Left ventricle myocardium inferior (tissue), 1 donor: ENCODE measurements around the gene HPCAL1. TPM values are rescaled to one million over a fixed set of nuclear protein-coding genes. Genes with fewer than 3 reads are reported as not detected.

Experiments
- DNase-seq: peaks from one replicate; pipeline ENCODE4 v3.0.0-alpha.2; 2020
- H3K27ac ChIP-seq: fragments of 200-600 bp; replicated peaks from 2 replicates; pipeline ENCODE4 v1.8.0; 2021
- H3K27me3 ChIP-seq: fragments of 200-600 bp; 2 replicates; pipeline ENCODE4 v1.8.0; 2021; ENCODE audit warnings: low read depth
- H3K36me3 ChIP-seq: fragments of 200-600 bp; 2 replicates; pipeline ENCODE4 v1.8.0; 2021
- H3K4me1 ChIP-seq: fragments of 200-600 bp; 2 replicates; pipeline ENCODE4 v1.8.0; 2021
- H3K4me3 ChIP-seq: fragments of 200-600 bp; 2 replicates; pipeline ENCODE4 v1.8.0; 2021; ENCODE audit warnings: mild to moderate bottlenecking, moderate library complexity
- H3K9me3 ChIP-seq: fragments of 200-600 bp; replicated peaks from 2 replicates; pipeline ENCODE4 v1.8.0; 2021
- CTCF ChIP-seq: fragments of 200-600 bp; IDR thresholded peaks from 2 replicates; pipeline ENCODE4 v1.8.0; 2021; ENCODE audit warnings: antibody characterized with exemption, mild to moderate bottlenecking, borderline replicate concordance
- intact Hi-C: fragments of 100-400 bp; cut with micrococcal nuclease; formaldehyde crosslinking; loops from one replicate; pipeline ENCODE4 v1.11.0; 2022
- total RNA-seq: library from RNA; stranded (reverse); fragmentation: NEBNext Ultra II Directional; extraction: Animal tissue kit (Norgen Biotek cat#: 25700); gene quantifications from one replicate; pipeline ENCODE4 v1.2.1, GENCODE V29; 2021
- donor health status: DM: no; HTN: yes; CAD: no; lungs with severe emphysema.

The HPCAL1 gene
- total RNA-seq, 1 donor from 2014 or later: 29.4 TPM

- Histone ChIP-seq H3K4me3 (no peak overlapping the region), H3K27me3 (no peaks in the 10 kb centered on the region), H3K4me1 (peaks cover 44% of the 10 kb centered on the region), H3K27ac (no peak overlapping the region), H3K9me3 (no peaks in the 10 kb centered on the region), H3K36me3 (no peaks in the 10 kb centered on the region)
- no peak for DNase-seq
- intact Hi-C loops: no loop called here
- TF ChIP-seq CTCF: no peak
These were observed 61.3 kb downstream of the HPCAL1 start for GRCh38 chr2:10363861-10364610.

- H3K27me3 ChIP-seq: no peaks in the 10 kb centered on the region
- TF ChIP-seq CTCF: no peak
- intact Hi-C loops: no loop called here
- H3K4me3 ChIP-seq: no peak overlapping the region
- no peak overlapping the region for H3K27ac ChIP-seq
- H3K9me3 ChIP-seq: no peaks in the 10 kb centered on the region
- H3K36me3 ChIP-seq: no peaks in the 10 kb centered on the region
- no peak for DNase-seq
- peaks cover 56% of the 10 kb centered on the region for H3K4me1 ChIP-seq
These were observed 62.7 kb downstream of the HPCAL1 start for GRCh38 chr2:10365412-10365811.

GRCh38 chr2:10366601-10367270, 64.0 kb downstream of the HPCAL1 start:
- Histone ChIP-seq H3K9me3 (no peaks in the 10 kb centered on the region), H3K36me3 (no peaks in the 10 kb centered on the region), H3K27ac (no peak overlapping the region), H3K4me1 (peaks cover 56% of the 10 kb centered on the region), H3K27me3 (no peaks in the 10 kb centered on the region), H3K4me3 (no peak overlapping the region)
- no peak for DNase-seq
- TF ChIP-seq CTCF: no peak
- intact Hi-C loops: no loop called here

- TF ChIP-seq CTCF: no peak
- Histone ChIP-seq H3K9me3 (no peaks in the 10 kb centered on the region), H3K4me3 (no peak overlapping the region), H3K4me1 (peaks cover 48% of the 10 kb centered on the region), H3K27ac (no peak overlapping the region), H3K36me3 (no peaks in the 10 kb centered on the region), H3K27me3 (no peaks in the 10 kb centered on the region)
- intact Hi-C loops: no loop called here
- DNase-seq: no peak
These were observed 65.1 kb downstream of the HPCAL1 start for GRCh38 chr2:10367472-10368439.

GRCh38 chr2:10368491-10369231, 66.0 kb downstream of the HPCAL1 start:
- intact Hi-C loops: no loop called here
- Histone ChIP-seq H3K27ac (no peak overlapping the region), H3K27me3 (no peaks in the 10 kb centered on the region), H3K9me3 (no peaks in the 10 kb centered on the region), H3K36me3 (no peaks in the 10 kb centered on the region), H3K4me1 (peaks cover 41% of the 10 kb centered on the region), H3K4me3 (no peak overlapping the region)
- DNase-seq: no peak
- TF ChIP-seq CTCF: no peak
